ENCODE results near the gene ITGA11.
"Not testable (repeated sequence)": the region's sequence is repeated elsewhere in the genome, so short reads cannot be mapped to it uniquely, and the experiment has no call there.

Gene ITGA11

DNA sequence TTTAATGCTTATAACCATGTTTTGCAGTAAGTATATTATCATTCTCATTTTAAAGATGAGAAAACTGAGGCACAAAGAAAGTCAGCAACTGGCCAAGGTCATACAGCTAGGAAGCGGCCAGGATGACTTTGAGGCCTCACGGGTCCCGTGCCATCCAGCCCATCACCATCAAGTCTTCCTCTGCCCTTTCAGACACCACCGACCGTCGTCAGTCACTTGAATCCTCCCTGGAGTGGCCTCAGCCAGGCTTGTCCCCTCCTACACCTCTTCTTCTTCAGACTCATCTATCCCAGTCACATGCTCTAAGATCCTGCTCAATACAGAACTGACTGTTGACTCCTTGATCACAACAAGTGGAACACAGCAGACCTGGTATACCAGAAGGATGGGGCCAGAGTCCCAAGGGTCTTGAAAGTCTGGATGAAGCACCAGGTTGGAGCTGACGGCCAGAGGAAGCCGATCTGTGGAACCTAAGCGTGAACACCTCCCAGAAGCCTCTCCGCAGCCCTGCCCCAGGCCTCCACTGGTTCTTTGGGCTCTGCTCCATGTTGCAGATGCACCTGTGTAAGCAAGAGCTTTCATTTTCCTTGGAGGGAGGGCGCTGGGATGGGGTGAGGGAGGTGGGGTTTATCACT lies 22.1 kb downstream of the ITGA11 start:
- DNase-seq = no peak

- no peak for DNase-seq
These were observed 23.0 kb downstream of the ITGA11 start for GRCh38 chr15:68408971-68409370.

DNA sequence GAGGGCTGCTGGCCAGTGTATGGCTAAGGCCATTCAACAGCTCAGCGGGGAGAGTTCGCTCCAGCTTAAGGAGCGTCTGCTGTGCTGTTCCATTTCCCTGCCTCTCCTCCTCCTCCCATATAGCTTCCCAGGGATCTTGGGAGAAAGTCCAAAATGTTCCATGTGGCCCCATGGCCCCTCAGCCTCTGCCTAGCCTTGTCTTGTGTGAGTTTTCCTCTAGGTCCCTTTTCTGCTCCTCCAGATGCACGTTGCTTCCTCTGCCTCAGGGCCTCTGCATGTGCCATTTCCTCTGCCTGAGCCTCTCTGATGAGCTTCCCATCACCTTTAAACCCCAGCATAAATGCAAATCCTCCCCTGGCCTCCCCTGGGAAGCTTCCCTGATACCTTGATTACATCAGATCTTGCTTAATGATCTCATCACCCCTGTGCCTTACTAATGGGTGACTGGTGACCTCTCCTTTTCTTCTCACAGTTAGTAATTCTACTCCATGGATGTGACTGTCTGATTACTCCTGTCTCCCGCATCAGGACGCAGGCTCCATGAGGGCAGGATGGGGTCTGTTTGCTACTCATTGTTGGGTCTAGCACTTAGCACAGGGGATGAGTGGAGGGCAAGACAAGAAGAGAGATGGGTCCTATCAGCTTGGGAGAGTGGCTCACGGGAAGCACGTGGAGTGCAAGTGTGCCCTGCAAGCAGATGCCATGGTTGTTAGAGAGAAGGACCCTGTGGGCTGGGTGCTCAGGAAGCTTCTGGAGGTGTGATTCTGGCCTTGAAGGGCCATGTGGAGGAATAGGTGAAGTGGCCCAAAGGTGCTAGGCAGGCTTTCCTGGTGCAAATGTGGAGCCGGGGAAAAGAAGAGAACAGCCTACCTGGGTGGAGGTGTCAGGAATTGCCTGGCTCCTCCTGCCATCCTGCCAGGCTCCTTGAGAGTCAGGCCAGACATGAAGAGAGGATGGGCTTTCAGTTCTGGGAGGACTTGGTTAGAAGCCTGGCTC lies 23.8 kb downstream of the ITGA11 start:
- DNase-seq = no peak

GRCh38 chr15:68407141-68407885 lies 24.6 kb downstream of the ITGA11 start:
- DNase-seq = no peak

DNA sequence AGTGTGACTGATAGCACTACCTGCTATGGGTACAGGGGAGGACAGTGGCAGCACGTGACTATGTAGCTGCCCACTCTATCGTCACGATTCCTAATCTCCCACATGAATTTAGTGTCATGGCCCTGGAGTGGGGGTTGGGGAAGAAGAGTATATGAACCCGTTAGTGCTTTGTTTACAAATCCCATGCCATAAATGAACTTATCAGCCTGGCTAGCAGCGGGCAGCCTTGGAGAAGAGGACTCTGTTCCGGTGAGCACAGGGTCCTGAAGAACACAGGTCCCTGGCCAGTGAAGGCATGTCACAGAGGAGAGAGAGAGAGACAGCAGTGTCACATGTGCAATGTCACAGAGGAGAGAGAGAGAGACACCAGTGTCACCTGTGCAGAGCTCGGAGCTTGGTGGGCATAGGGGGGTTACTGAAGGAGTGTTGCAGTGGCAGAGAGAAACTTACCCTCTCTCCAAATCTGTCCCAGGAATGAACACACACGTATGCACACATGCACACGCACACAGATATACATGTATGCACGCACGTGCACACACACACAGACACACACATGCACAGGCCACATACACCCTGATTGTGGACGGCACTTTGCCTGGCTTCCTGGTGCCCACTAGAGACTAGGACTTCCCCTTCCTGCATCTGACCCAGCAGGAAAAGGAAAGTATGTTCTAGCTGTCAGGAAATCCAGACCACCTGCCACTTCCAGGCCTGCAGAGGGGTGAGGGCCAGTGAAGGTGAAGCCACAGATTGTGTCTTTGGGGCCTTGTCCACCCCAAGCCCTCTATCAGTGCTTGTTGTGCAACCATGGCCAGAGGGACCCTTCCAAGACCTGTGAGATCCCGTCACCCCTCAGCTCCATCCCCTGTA lies 26.3 kb downstream of the ITGA11 start:
- DNase-seq = no peak

GRCh38 chr15:68404056-68404798 lies 27.7 kb downstream of the ITGA11 start:
- no peak for DNase-seq

DNA sequence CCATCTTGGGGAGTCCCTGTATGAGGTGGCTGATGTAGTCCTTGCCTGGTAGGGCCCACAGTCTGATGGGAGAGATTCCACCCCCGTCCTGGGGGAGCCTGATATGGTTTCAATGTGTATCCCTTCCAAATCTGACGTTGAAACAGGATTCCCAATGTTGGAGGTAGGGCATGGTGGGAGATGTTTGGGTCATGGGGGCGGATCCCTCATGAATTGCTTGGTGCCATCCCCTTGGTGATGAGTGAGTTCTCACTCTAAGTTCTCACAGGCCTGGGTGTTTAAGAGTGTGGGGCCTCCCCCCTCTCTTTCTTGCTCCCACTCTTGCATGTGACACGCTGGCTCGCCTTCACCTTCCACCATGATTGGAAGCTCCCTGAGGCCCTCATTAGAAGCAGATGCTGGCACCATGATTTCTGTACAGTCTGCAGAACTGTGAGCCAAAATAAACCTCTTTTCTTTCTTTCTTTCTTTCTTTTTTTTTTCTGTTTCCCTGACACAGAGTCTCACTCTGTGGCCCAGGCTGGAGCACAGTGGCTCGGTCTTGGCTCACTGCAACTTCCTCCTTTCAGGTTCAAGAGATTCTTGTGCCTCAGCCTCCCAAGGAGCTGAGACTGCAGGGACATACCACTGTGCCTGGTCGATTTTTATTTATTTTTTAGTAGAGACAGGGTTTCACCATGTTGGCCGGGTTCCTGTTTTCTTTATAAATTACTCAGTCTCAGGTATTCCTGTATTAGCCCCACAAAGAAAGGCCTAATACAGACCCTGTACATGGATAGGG lies 28.6 kb downstream of the ITGA11 start:
- no peak for DNase-seq

- DNase-seq = no peak
These were observed 29.4 kb downstream of the ITGA11 start for GRCh38 chr15:68402432-68403160.

- no peak for DNase-seq
These were observed 30.2 kb downstream of the ITGA11 start for GRCh38 chr15:68401496-68402431.

GRCh38 chr15:68400066-68400456 lies 31.9 kb downstream of the ITGA11 start:
- no peak for DNase-seq

- no peak for DNase-seq
These were observed 32.6 kb downstream of the ITGA11 start for GRCh38 chr15:68399096-68400065.

DNA sequence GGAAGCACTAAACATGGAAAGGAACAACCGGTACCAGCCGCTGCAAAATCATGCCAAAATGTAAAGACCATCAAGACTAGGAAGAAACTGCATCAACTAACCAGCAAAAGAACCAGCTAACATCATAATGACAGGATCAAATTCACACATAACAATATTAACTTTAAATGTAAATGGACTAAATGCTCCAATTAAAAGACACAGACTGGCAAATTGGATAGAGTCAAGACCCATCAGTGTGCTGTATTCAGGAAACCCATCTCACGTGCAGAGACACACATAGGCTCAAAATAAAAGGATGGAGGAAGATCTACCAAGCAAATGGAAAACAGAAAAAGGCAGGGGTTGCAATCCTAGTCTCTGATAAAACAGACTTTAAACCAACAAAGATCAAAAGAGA lies 34.0 kb downstream of the ITGA11 start:
- not testable (repeated sequence) for DNase-seq

- no peak for DNase-seq
These were observed 35.9 kb downstream of the ITGA11 start for GRCh38 chr15:68396068-68396467.

DNA sequence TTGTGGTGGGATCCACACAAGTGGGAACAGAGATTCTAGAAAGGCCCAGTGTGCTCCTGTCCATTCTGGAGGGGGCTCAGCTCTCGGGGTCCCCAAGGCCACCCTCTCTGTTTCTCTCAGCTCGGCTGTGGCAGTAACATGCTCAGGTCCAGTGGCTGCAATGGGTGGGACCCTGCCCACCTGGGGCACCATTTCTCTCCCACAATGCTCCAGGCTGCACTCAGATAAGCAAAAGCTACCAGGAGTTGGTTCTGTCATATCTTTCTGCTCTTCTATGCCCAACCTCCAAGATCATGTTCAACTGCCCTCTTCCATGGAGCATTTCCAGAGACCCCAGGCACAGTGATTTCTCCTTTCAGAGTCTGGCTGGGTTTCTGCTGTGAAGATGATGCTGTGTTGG lies 40.8 kb downstream of the ITGA11 start:
- DNase-seq = no peak

GRCh38 chr15:68389936-68390817 lies 41.8 kb downstream of the ITGA11 start:
- DNase-seq = peak; percentile 53 to 66 (median 58)
